Measurements from ENCODE around the gene SNX6. TPM values are rescaled to one million over a fixed set of nuclear protein-coding genes. Genes with fewer than 3 reads are reported as not detected.
"Not testable (repeated sequence)": the region's sequence is repeated elsewhere in the genome, so short reads cannot be mapped to it uniquely, and the experiment has no call there.

SNX6 gene
- polyA plus RNA-seq, 3 donors = 134 to 147 (median 141) TPM

GRCh38 chr14:34640826-34641225 lies 10.9 kb upstream of the SNX6 start:
- no peak for DNase-seq (ENCODE audit: low read depth in 3 of 3, low spot score in 2 of 3)

DNA sequence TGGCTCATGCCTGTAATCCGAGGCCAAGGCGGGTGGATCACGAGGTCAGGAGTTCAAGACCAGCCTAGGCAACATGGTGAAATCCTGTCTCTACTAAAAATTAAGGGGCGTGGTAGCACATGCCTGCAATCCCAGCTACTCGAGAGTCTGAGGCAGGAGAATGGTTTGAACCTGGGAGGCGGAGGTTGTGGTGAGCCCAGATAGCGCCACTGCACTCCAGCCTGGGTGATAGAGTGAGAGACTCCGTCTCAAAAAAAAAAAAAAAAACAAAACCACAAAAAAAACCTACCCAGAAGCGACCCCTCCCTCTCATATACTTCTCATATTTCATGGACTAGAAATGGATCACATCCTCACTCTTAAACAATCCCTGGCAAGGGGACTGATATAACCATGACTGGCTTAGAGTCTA lies 4.4 kb upstream of the SNX6 start:
- DNase-seq (ENCODE audit: low read depth in 3 of 3, low spot score in 2 of 3) = not testable (repeated sequence)

- no peak for DNase-seq (ENCODE audit: low read depth in 3 of 3, low spot score in 2 of 3)
These were observed 3.8 kb upstream of the SNX6 start for GRCh38 chr14:34633742-34634141.

DNA sequence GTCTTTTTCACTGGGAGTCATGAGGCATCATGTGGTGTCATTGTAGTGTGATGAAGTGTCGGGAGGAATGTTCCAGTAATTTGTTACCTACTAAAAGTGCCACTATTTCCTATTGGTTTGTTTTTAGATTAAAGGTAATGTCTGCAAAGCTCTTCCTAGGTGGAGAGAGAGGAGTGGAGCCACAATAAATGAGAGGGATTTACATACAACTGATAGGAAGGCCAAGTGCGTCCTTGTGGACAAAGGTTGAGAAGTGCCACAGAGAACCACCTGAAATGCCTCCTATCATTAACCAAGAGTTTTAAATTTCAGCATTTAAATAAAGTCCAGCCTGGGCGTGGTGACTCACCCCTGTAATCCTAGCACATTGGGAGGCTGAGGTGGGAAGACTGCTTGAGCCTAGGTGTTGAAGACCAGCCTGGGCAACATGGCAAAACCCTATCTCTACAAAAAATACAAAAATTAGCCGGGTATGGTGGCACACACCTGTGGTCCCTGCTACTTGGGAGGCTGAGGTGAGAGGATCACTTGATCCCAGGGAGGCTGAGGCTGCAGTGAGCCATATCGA lies 2.5 kb upstream of the SNX6 start:
- no peak for DNase-seq (ENCODE audit: low read depth in 3 of 3, low spot score in 2 of 3)

- no peak for DNase-seq (ENCODE audit: low read depth in 3 of 3, low spot score in 2 of 3)
These were observed 648 bp downstream of the SNX6 start for GRCh38 chr14:34629344-34629656.

- DNase-seq (ENCODE audit: low read depth in 3 of 3, low spot score in 2 of 3) = no peak
These were observed 1.2 kb downstream of the SNX6 start for GRCh38 chr14:34628681-34629135.

- DNase-seq (ENCODE audit: low read depth in 3 of 3, low spot score in 2 of 3) = no peak
These were observed 6.4 kb downstream of the SNX6 start for GRCh38 chr14:34623506-34623905.

DNA sequence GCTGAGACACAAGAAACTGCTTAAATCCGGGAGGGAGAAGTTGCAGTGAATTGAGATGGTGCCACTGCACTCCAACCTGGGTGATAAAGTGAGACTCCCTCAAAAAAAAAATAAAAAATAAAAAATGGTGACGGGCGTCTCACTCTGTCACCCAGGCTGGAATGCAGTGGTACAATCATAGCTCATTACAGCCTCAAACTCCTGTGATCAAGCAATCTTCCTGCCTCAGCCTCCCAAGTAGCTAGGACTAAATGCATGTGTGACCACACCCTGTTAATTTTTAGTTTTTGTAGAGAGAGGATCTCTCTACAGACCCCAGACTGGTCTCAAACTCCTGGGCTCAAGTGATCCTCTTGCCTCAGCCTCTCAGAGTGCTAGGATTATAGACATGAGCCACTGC lies 9.1 kb downstream of the SNX6 start:
- no peak for DNase-seq (ENCODE audit: low read depth in 3 of 3, low spot score in 2 of 3)

DNA sequence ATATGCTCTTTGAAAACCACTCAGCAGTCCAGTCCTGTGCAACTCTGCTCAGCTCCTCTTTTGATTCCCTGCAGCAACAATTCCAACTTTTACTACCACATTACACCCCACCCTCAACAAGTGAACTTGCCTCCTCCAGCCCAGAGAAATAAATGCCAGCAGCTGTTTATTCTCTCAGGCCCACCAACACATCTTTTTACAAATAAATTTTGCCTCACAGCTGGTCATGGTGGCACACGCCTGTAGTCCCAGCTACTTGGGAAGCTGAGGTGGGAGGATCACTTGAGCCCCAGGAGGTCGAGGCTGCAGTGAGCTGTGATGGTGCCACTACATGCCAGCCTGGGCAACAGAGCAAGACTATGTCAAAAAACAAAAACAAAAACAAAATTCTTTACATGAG lies 9.8 kb downstream of the SNX6 start:
- DNase-seq (ENCODE audit: low read depth in 3 of 3, low spot score in 2 of 3) = no peak

- DNase-seq (ENCODE audit: low read depth in 3 of 3, low spot score in 2 of 3) = no peak
These were observed 10.5 kb downstream of the SNX6 start for GRCh38 chr14:34619471-34619870.

DNA sequence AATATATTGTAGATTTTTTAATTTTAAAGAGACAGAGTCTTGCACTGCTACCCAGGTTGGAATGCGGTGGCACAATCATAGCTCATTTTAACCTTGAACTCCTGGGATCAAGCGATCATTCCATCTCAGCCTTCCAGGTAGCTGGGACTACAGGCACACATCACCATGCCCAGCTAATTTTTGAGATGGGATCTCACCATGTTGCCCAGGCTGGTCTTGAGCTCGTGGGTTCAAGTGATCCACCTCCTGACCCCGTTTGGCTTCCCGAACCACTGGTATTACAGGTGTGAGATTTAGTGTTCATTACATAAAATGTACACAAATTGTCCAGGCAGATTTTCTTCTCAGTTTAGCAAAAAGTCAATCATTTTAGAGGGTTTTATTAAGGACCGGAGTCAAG lies 13.6 kb downstream of the SNX6 start:
- no peak for DNase-seq (ENCODE audit: low read depth in 3 of 3, low spot score in 2 of 3)

- DNase-seq (ENCODE audit: low read depth in 3 of 3, low spot score in 2 of 3) = no peak
These were observed 14.4 kb downstream of the SNX6 start for GRCh38 chr14:34615507-34615906.

GRCh38 chr14:34614638-34615037 lies 15.3 kb downstream of the SNX6 start:
- DNase-seq (ENCODE audit: low read depth in 3 of 3, low spot score in 2 of 3) = no peak

- DNase-seq (ENCODE audit: low read depth in 3 of 3, low spot score in 2 of 3) = no peak
These were observed 19.8 kb downstream of the SNX6 start for GRCh38 chr14:34610101-34610500.

GRCh38 chr14:34605461-34605860 lies 24.5 kb downstream of the SNX6 start:
- no peak for DNase-seq (ENCODE audit: low read depth in 3 of 3, low spot score in 2 of 3)

DNA sequence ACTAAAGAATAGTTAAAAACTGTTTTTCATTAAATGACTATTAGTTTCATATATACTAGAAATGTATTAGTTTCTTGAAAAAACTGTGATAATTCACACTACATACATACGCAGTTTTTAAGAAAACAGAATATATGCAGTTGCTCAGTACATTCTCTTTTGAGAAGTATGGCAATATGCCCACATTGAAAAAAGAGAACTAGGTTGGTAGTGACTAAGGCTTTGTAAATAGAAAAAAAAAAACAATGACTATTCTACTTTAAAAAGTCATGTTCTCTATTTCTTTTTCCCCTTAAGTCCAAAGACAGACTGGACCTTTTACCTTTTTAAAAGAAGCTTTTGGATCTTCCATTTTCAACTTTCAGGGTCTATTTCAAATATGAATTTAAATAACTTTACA lies 25.0 kb downstream of the SNX6 start:
- DNase-seq (ENCODE audit: low read depth in 3 of 3, low spot score in 2 of 3) = no peak

DNA sequence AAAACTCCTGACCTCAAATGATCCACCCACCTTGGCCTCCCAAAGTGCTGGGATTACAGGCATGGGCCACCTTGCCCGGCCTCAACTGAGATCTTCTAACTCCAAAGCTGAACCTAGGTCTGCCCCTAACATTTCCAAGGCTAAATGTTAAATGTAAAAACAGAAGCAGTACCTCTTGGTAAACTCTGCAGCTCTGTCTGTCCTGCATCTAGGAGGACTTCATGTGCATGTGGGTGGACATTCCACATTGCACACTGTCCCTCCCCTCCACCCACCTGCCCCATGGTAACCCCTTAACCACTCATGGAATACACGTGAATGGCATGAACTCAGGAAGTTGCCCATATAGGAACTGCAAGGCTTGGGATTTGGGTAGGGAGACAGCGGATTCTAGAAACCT lies 33.1 kb downstream of the SNX6 start:
- DNase-seq (ENCODE audit: low read depth in 3 of 3, low spot score in 2 of 3) = no peak

DNA sequence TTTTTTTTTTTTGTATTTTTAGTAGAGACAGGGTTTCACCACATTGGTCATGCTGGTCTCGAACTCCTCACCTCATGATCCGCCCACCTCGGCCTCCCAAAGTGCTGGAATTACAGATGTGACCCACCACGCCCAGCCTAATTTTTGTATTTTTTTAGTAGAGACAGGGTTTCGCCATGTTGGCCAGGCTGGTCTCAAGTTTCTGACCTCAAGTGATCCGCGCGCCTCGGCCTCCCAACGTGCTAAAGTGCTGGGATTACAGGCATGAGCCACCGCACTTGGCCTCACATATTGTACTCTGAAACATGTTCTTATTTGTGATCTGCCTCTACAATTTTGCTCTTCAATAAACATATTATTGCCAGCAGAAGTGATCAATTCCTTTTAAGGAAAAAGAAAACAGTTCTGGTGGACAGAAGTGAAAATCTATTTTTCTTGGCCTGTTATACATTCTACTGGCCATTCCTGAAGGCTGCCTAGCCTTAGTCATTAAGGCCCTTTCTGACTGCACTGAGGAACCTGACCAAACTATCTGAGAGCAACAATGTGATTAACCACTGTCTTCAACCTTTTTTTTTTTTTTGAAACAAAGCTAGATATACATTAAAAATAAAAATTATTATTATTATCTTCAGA lies 36.1 kb downstream of the SNX6 start:
- DNase-seq (ENCODE audit: low read depth in 3 of 3, low spot score in 2 of 3) = no peak

GRCh38 chr14:34592623-34593022 lies 37.3 kb downstream of the SNX6 start:
- DNase-seq (ENCODE audit: low read depth in 3 of 3, low spot score in 2 of 3) = no peak

- no peak for DNase-seq (ENCODE audit: low read depth in 3 of 3, low spot score in 2 of 3)
These were observed 46.4 kb downstream of the SNX6 start for GRCh38 chr14:34583525-34583924.

DNA sequence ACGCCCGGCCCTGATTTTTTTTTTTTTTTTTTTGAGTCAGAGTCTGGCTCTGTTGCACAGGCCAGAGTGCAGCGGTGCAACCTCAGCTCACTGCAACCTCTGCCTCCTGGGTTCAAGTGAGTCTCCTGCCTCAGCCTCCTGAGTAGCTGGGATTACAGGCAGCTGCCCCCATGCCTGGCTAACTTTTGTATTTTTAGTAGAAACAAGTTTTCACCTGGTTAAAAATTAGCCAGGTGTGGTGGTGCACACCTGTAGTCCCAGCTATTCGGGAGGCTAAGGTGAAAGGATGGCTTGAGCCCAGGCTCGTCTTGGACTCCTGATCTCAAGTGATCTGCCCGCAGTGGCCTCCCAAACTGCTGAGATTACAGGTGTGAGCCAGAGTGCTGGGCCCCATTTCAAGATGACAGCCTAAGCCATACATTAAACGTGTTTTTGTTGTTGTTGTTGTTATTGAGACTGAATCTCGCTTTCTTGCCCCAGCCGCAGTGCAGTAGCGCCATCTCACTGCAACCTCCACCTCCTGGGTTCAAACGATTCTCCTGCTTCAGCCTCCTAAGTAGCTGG lies 47.7 kb downstream of the SNX6 start:
- no peak for DNase-seq (ENCODE audit: low read depth in 3 of 3, low spot score in 2 of 3)

- no peak for DNase-seq (ENCODE audit: low read depth in 3 of 3, low spot score in 2 of 3)
These were observed 49.6 kb downstream of the SNX6 start for GRCh38 chr14:34580381-34580780.

- DNase-seq (ENCODE audit: low read depth in 3 of 3, low spot score in 2 of 3) = no peak
These were observed 58.2 kb downstream of the SNX6 start for GRCh38 chr14:34571771-34572170.

All from right renal cortex interstitium (tissue), 3 donors.